A549 (cell line): ENCODE data around the gene SIM2. TPM values are rescaled to one million over a fixed set of nuclear protein-coding genes. Genes with fewer than 3 reads are reported as not detected.

ENCODE experiments used
- ATAC-seq, 2 experiments: fragments of 200-7000 bp in 1 of 2; fragments of >200 bp in 1 of 2; cut with Nextera tagmentation in 1 of 2; cut with Tn5 transposase in 1 of 2; 3 replicates each; pipeline versions ENCODE4 v1.8.0 to v1.9.1; 2018 to 2020; ENCODE audit warnings: mild to moderate bottlenecking in 1 of 2, moderate library complexity in 1 of 2
- CTCF ChIA-PET: fragments of 300-600 bp; sonication (Branson Sonifier 250); formaldehyde crosslinking; extraction: SDS; loops from one replicate; lab custom pipeline; 2021; ENCODE audit warnings: antibody characterized with exemption, inconsistent platforms; lab: Yijun Ruan, JAX
- POLR2A ChIA-PET: fragments of 350-600 bp; formaldehyde crosslinking; extraction: SDS; loops from one replicate; lab custom pipeline; 2021; ENCODE audit warnings: antibody characterized with exemption, inconsistent platforms; lab: Yijun Ruan, JAX
- DNase-seq, 2 experiments: peaks; one replicate each; pipeline versions ENCODE4 v3.0.0 to v3.0.0-alpha.2; 2011 to 2016; ENCODE audit warnings: low read depth in 1 of 2, low spot score in 1 of 2
- FAIRE-seq: peaks from 2 replicates; lab custom pipeline; 2011; peaks lifted over from hg19 to GRCh38; lab: Jason Lieb, UNC
- H3K27ac ChIP-seq, 2 experiments: fragments of >200 bp; sonication (Bioruptor Twin); formaldehyde crosslinking; 3 replicates each; pipeline ENCODE4 v1.5.1; 2016 to 2017
- H3K4me1 ChIP-seq: fragments of >200 bp; sonication (Bioruptor Twin); formaldehyde crosslinking; 3 replicates; pipeline ENCODE4 v1.6.1; 2016
- H3K4me2 ChIP-seq: fragments of >200 bp; sonication (Bioruptor Twin); formaldehyde crosslinking; 3 replicates; pipeline ENCODE4 v1.6.1; 2016
- H3K4me3 ChIP-seq: fragments of >200 bp; sonication (Bioruptor Twin); formaldehyde crosslinking; 3 replicates; pipeline ENCODE4 v1.5.1; 2016
- H3K9me3 ChIP-seq: fragments of >200 bp; sonication (Bioruptor Twin); formaldehyde crosslinking; 3 replicates; pipeline ENCODE4 v1.6.1; 2016
- BHLHE40 ChIP-seq: IDR thresholded peaks from 2 replicates; pipeline ENCODE4 v1.6.1; 2012; ENCODE audit warnings: low read depth, low read length, inconsistent platforms
- CBX2 ChIP-seq: fragments of 200-600 bp; sonication (generic); IDR thresholded peaks from 2 replicates; pipeline ENCODE4 v1.6.1; 2016; ENCODE audit warnings: low read depth, mild to moderate bottlenecking, borderline replicate concordance
- CBX8 ChIP-seq: fragments of 200-600 bp; sonication (generic); IDR thresholded peaks from 2 replicates; pipeline ENCODE4 v1.6.1; 2016
- CHD4 ChIP-seq: fragments of 200-600 bp; sonication (generic); IDR thresholded peaks from 2 replicates; pipeline ENCODE4 v1.6.1; 2016; ENCODE audit warnings: antibody characterized with exemption, mild to moderate bottlenecking, borderline replicate concordance
- EHF ChIP-seq: fragments of 250-450 bp; sonication (Bioruptor Pico); IDR thresholded peaks from 2 replicates; pipeline ENCODE4 v1.5.0; 2020; ENCODE audit warnings: mild to moderate bottlenecking
- EHMT2 ChIP-seq: fragments of 200-600 bp; sonication (generic); IDR thresholded peaks from 2 replicates; pipeline ENCODE4 v1.6.1; 2016; ENCODE audit warnings: antibody characterized with exemption, low read depth, mild to moderate bottlenecking, moderate library complexity
- FOSB ChIP-seq: fragments of 250-450 bp; sonication (Bioruptor Pico); IDR thresholded peaks from 2 replicates; pipeline ENCODE4 v1.5.0; 2020; ENCODE audit warnings: mild to moderate bottlenecking, moderate library complexity
- FOXS1 ChIP-seq: fragments of 250-450 bp; sonication (Bioruptor Pico); IDR thresholded peaks from 2 replicates; pipeline ENCODE4 v1.5.0; 2020; ENCODE audit warnings: mild to moderate bottlenecking, moderate library complexity
- HEYL ChIP-seq: fragments of 250-450 bp; sonication (Bioruptor Pico); IDR thresholded peaks from 2 replicates; pipeline ENCODE4 v1.8.0; 2021; ENCODE audit warnings: mild to moderate bottlenecking, moderate library complexity
- HMGXB4 ChIP-seq: fragments of 250-450 bp; sonication (Bioruptor Pico); IDR thresholded peaks from 2 replicates; pipeline ENCODE4 v1.5.0; 2021; ENCODE audit warnings: mild to moderate bottlenecking, moderate library complexity, borderline replicate concordance
- HOXB5 ChIP-seq: fragments of 250-450 bp; sonication (Bioruptor Pico); IDR thresholded peaks from 2 replicates; pipeline ENCODE4 v1.5.0; 2020; ENCODE audit warnings: mild to moderate bottlenecking, moderate library complexity
- MAZ ChIP-seq: fragments of 150-350 bp; IDR thresholded peaks from 2 replicates; pipeline ENCODE4 v1.6.1; 2014; ENCODE audit warnings: antibody characterized with exemption, low read depth, low read length, borderline replicate concordance
- NR3C1 ChIP-seq: fragments of >200 bp; sonication (Bioruptor Twin); formaldehyde crosslinking; IDR thresholded peaks from 3 replicates; pipeline ENCODE4 v1.6.1; 2017
- POLR2A ChIP-seq: IDR thresholded peaks from 2 replicates; pipeline ENCODE4 v1.6.1; 2012; ENCODE audit warnings: mild to moderate bottlenecking, low read length
- POLR2AphosphoS2 ChIP-seq: conservative IDR thresholded peaks from 2 replicates; pipeline ENCODE4 v1.6.1; 2012; ENCODE audit warnings: low read length, improper control_type of control experiment, inconsistent platforms
- REST ChIP-seq: fragments of 200-600 bp; sonication (generic); IDR thresholded peaks from 2 replicates; pipeline ENCODE4 v1.6.1; 2016; ENCODE audit warnings: antibody characterized with exemption, mild to moderate bottlenecking, moderate library complexity
- RFX5 ChIP-seq: fragments of 450-650 bp; IDR thresholded peaks from 2 replicates; pipeline ENCODE4 v1.7.1; 2014; ENCODE audit warnings: antibody characterized with exemption, mild to moderate bottlenecking, moderate library complexity
- RNF2 ChIP-seq: fragments of 200-600 bp; sonication (generic); IDR thresholded peaks from 2 replicates; pipeline ENCODE4 v1.6.1; 2016; ENCODE audit warnings: low read depth, mild to moderate bottlenecking, antibody characterized with exemption, moderate library complexity, borderline replicate concordance
- SMC3 ChIP-seq: fragments of >200 bp; sonication (Bioruptor Twin); formaldehyde crosslinking; IDR thresholded peaks from 3 replicates; pipeline ENCODE4 v1.6.1; 2018; ENCODE audit warnings: inconsistent platforms
- ZFP36 ChIP-seq: fragments of 450-650 bp; IDR thresholded peaks from 2 replicates; pipeline ENCODE4 v1.6.1; 2014; ENCODE audit warnings: borderline replicate concordance; ENCODE audit not compliant: partially characterized antibody
- WGBS: methylation state at CpG from one replicate; pipeline ENCODE4 v1.1.6; 2017; ENCODE audit errors: missing lambda C conversion rate; 5-methylcytosine and 5-hydroxymethylcytosine counted together
- polyA plus RNA-seq, 4 experiments: library from polyadenylated mRNA; depleted of rRNA in 3 of 4; stranded (reverse); fragments of >200 nt; fragmentation: RNase III in 1 of 4; extraction: RNeasy Plus Mini Kit Qiagen cat#74134 plus additional on column Dnase treatment in 1 of 4; gene quantifications; 2 replicates in 3 of 4; 3 replicates in 1 of 4; pipeline ENCODE4 v1.2.3, GENCODE V29; 2011 to 2017
- TF ChIP-seq, protein P1 (sequence below): IDR thresholded peaks from 2 replicates; pipeline ENCODE4 v1.6.1; 2012; ENCODE audit warnings: low read depth, borderline replicate concordance
- TF ChIP-seq, protein P2 (sequence below): fragments of 250-450 bp; sonication (Bioruptor Pico); IDR thresholded peaks from 2 replicates; pipeline ENCODE4 v1.5.0; 2020; ENCODE audit warnings: low read depth, mild to moderate bottlenecking, moderate library complexity
- TF ChIP-seq, protein P3 (sequence below): fragments of >200 bp; sonication (Bioruptor Twin); formaldehyde crosslinking; IDR thresholded peaks from 2 replicates; pipeline ENCODE4 v1.6.1; 2016
- TF ChIP-seq, protein P4 (sequence below): fragments of >200 bp; sonication (Bioruptor Twin); formaldehyde crosslinking; IDR thresholded peaks from 3 replicates; pipeline ENCODE4 v1.5.1; 2016

Gene SIM2
- polyA plus RNA-seq, 2 of the 4 experiments (the other 2 are of a cell fraction) = 12.6 to 13.4 TPM

DNA sequence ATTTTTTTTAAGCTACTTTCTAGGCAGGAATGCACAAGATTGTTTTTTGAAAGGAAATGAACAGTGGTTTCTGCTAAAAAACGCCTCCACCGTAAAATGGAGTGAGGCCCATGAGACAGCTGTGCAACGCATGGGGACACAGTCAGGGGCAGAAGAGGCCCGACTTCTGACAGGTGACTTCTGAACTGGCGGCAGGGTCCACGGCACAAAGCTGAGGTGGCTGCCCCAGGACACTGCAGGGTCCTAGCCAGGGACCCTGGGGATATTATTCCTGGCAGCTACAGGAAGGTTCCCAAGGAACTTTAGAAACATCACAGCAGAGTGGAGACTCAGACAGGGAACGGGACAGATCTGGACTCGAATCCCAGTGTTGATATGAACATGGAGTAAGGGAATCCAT lies 75.1 kb downstream of the SIM2 start (continued):
- TF ChIP-seq, protein P1, sequence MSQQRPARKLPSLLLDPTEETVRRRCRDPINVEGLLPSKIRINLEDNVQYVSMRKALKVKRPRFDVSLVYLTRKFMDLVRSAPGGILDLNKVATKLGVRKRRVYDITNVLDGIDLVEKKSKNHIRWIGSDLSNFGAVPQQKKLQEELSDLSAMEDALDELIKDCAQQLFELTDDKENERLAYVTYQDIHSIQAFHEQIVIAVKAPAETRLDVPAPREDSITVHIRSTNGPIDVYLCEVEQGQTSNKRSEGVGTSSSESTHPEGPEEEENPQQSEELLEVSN = no peak
- TF ChIP-seq SMC3 = no peak
- no peak for TF ChIP-seq POLR2A
- TF ChIP-seq, protein P2, sequence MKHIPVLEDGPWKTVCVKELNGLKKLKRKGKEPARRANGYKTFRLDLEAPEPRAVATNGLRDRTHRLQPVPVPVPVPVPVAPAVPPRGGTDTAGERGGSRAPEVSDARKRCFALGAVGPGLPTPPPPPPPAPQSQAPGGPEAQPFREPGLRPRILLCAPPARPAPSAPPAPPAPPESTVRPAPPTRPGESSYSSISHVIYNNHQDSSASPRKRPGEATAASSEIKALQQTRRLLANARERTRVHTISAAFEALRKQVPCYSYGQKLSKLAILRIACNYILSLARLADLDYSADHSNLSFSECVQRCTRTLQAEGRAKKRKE (CRISPR knock-in tag) = no peak
- TF ChIP-seq, all 56 proteins: peak for 0

DNA sequence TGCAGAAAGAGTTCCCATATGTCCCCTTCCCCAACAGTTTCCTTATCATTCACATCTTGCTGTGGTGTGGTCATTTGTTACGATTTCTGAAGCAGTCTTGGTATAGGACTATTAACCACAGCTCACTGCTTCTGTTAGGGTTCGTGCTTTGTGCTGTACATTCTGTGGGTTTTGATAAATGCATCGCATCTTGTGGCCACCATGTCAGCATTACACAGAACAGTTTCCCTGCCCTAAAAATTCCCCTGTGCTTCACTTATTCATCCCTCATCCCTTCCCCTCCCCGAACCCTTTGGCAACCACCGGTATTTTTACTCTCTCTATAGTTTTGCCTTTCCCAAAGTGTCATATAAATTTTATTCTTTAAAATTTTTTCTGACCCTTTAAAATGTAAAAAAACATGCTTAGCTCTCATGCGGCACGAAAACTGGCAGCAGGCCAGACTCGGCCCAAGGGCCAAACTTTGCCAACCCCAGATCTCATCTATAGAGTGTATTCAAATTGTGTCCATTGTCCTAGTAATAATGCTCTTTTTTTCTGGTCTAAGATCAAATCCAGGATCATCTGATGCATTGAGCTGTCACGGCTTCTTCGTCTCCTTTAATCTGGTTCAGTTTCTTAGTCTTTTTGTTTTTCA lies 78.2 kb downstream of the SIM2 start:
- ChIA-PET CTCF (no interaction called here), POLR2A (no interaction called here)
- H3K4me1 ChIP-seq = peaks cover 8% of the 10 kb centered on the region
- TF ChIP-seq HMGXB4 (no peak), RFX5 (no peak), HEYL (no peak), REST (no peak), CBX2 (no peak), HOXB5 (CRISPR knock-in tag) (no peak), RNF2 (no peak), BHLHE40 (no peak), FOSB (no peak), FOXS1 (CRISPR knock-in tag) (no peak), MAZ (no peak), CBX8 (no peak), CHD4 (no peak)
- DNase-seq (no peak), FAIRE-seq (no peak), ATAC-seq (no peak)
- no peak overlapping the region for H3K4me3 ChIP-seq
- no peak overlapping the region for H3K27ac ChIP-seq
- no peaks in the 10 kb centered on the region for H3K9me3 ChIP-seq
- WGBS = 81% methylated on average over 10 of the region's 10 CpGs
- H3K4me2 ChIP-seq = no peak overlapping the region

GRCh38 chr21:36780861-36781260 lies 81.9 kb downstream of the SIM2 start:
- no peak overlapping the region for H3K4me3 ChIP-seq
- WGBS = 76% methylated on average over 6 of the region's 6 CpGs
- no peak overlapping the region for H3K4me2 ChIP-seq
- POLR2A ChIA-PET = no interaction called here
- H3K9me3 ChIP-seq = no peaks in the 10 kb centered on the region
- ATAC-seq = no peak
- CTCF ChIA-PET = no interaction called here
- peaks cover 12% of the 10 kb centered on the region; the same call in 1 of the 3 replicates for H3K4me1 ChIP-seq
- FAIRE-seq = no peak
- no peak for DNase-seq
- TF ChIP-seq EHF (CRISPR knock-in tag) = no peak
- TF ChIP-seq CBX8 = no peak
- TF ChIP-seq CBX2 = no peak
- no peak for TF ChIP-seq HEYL
- TF ChIP-seq FOSB = no peak
- TF ChIP-seq POLR2A = no peak
- no peak for TF ChIP-seq NR3C1
- TF ChIP-seq, protein P3, sequence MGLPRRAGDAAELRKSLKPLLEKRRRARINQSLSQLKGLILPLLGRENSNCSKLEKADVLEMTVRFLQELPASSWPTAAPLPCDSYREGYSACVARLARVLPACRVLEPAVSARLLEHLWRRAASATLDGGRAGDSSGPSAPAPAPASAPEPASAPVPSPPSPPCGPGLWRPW = no peak
- no peak for TF ChIP-seq POLR2AphosphoS2
- TF ChIP-seq, protein P4, sequence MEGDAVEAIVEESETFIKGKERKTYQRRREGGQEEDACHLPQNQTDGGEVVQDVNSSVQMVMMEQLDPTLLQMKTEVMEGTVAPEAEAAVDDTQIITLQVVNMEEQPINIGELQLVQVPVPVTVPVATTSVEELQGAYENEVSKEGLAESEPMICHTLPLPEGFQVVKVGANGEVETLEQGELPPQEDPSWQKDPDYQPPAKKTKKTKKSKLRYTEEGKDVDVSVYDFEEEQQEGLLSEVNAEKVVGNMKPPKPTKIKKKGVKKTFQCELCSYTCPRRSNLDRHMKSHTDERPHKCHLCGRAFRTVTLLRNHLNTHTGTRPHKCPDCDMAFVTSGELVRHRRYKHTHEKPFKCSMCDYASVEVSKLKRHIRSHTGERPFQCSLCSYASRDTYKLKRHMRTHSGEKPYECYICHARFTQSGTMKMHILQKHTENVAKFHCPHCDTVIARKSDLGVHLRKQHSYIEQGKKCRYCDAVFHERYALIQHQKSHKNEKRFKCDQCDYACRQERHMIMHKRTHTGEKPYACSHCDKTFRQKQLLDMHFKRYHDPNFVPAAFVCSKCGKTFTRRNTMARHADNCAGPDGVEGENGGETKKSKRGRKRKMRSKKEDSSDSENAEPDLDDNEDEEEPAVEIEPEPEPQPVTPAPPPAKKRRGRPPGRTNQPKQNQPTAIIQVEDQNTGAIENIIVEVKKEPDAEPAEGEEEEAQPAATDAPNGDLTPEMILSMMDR = no peak
- TF ChIP-seq FOXS1 (CRISPR knock-in tag) = no peak
- TF ChIP-seq ZFP36 = no peak
- TF ChIP-seq CHD4 = no peak
- no peak for TF ChIP-seq BHLHE40
- TF ChIP-seq EHMT2 = no peak
- TF ChIP-seq, all 56 proteins: peak for 0
- H3K27ac ChIP-seq = no peak overlapping the region
